ENCODE data around the gene ZSWIM1.
"Not testable (repeated sequence)": the region's sequence is repeated elsewhere in the genome, so short reads cannot be mapped to it uniquely, and the experiment has no call there.

The ZSWIM1 gene

DNA sequence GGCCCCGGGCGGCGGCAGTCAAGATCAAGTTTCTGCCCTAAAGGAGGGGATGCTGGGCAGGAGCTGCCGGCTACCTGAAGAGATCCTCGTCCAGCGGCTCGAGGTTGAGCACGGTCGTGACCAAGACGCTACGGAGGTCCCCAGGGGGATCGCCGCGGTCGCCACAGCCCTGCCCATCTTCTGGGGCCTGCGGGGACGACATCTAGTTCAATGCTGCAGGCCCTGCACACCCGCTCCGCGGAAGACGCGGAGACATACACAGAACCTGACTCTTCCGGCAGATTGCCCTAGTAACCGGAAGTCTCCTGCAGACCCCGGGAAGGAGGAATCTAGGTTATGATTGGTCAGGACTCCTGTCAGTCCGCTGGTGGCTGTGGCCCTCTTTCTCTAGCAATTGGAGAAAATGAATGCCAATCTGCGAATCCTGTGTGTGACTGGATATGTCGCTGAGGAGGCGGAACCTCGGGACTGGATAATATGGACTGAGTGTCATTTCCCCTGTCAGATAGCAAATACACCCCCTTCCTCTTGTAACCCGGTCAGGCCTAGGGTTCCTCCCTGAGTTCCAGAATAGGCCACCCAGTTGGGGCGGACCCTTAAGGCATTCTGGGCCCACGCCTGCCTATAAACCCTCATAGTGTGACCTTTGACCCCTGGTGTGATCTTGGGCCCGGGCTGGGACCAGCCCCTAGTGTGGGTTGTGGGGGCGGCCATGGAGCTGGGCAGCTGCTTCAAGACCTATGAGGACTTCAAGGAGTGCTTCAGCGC, 23.7 kb upstream of the ZSWIM1 start, which contains the start of the genes ACOT8 and ZSWIM3:
ACOT8 (minus strand) TSS at position 279 of the 768 bp plus-strand sequence; CDS start at position 202, 77 bp downstream.
ZSWIM3 (plus strand) TSS at position 501 of the 768 bp plus-strand sequence; CDS start at position 713, 212 bp downstream.
- DNase-seq, result peak; percentile 99

DNA sequence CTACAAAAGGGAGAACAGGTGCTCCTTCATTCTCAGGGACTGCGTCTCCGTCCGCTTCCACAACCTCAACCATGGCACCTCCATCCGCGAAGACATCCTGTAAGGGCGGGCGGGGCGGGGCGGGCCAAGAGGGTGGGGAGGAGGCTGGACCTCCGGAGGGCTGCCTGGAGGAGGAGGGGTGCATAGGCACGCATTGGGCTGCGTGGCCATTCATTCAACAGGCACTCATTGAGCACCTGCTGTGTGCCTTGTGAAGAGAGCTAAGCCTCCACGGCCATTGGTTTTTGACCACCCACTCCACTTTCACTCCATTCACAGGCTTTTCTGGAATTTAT, 23.2 kb upstream of the ZSWIM1 start:
- peak; percentile 26 to 57 for DNase-seq

- DNase-seq, result no peak
Observed at GRCh38 chr20:45859916-45860315, 21.1 kb upstream of the ZSWIM1 start.

DNA sequence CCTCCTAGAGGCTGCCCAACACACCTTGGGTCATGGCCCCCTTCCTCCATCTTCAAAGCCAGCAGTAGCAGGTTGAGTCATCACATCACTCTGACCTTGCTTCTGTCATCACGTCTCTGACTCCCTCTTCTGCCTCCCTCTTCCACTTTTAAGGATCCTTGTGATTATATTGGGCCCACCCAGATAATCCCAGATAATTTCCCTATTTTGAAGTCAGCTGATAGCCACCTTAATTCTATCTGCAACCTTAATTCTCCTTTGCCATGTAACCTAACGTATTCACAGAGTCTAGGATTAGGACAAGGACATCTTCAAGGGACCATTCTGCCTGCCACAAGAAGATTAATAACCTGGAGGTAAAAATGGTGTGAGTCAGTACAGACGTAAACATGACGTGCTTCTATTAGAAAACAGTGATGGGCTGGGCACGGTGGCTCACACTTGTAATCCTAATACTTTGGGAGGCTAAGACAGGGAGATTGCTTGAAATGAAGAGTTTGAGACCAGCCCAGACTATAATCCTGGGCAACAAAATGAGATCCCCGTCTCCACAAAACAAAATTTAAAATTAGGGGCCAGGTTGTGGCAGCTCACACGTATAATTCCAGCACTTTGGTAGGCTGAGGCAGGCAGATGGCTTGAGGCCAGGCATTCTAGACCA, 20.3 kb upstream of the ZSWIM1 start:
- DNase-seq, result peak; percentile 33 to 45

GRCh38 chr20:45861221-45862075, 19.6 kb upstream of the ZSWIM1 start:
- peak; percentile 53 to 61 for DNase-seq

DNA sequence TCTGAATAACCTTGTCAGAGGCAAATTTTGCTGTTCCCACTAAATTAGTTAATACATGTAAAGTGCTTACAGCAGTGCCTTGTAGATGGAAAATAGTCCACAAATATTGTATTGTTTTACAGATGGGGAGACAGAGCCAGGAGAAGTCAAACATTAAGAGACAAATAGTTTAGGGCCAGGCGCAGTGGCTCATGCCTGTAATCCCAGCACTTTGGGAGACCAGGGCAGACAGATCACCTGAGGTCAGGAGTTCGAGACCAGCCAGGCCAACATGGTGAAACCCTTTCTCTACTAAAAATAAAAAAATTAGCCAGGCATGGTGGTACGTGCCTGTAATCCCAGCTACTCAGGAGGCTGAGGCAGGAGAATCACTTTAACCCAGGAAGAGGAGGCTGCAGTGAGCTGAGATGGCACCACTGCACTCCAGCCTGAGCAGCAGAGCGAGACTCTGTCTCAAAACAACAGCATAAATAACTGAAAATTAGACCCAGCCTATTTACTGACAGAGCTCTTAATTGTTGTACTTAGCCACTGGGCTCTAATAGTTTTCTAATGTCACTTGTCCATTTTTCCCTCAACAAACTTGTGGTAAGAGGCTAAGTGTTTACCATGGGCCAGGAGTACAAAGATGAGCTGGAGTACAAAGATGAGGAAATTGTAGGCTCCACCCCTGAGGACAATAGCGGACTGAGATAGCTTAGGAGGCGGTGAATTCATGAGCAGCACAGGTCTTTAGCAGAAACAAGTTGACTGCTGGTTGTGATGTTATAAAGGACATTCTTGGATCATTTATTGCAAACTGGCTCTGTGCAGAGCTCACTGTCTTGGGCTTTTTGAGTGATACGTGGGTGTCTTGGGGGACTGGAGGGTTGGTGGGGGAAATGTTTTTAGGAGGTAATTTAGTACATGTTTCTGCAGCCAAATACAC, 17.2 kb upstream of the ZSWIM1 start:
- no peak for DNase-seq

DNA sequence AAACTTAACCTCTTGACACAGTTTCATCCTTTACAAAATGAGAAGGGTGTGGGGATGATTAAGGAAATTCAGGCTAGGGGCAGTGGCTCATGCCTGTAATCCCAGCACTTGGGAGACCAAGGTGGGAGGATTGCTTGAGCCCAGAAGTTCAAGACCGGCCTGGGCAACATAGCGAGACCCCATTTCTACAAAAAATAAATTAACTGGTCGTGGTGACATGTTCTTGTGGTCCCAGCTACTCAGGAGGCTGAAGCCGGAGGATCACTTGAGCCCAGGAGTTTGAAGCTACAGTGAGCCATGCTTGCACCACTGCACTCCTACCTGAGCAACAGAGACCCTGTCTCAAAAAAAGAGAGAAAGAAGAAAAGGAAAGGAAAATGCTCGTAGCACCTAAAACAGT, 14.6 kb upstream of the ZSWIM1 start:
- DNase-seq, result no peak

- no peak for DNase-seq
Observed at GRCh38 chr20:45867136-45867818, 13.8 kb upstream of the ZSWIM1 start.

- DNase-seq, result no peak
Observed at GRCh38 chr20:45867819-45868176, 13.2 kb upstream of the ZSWIM1 start.

DNA sequence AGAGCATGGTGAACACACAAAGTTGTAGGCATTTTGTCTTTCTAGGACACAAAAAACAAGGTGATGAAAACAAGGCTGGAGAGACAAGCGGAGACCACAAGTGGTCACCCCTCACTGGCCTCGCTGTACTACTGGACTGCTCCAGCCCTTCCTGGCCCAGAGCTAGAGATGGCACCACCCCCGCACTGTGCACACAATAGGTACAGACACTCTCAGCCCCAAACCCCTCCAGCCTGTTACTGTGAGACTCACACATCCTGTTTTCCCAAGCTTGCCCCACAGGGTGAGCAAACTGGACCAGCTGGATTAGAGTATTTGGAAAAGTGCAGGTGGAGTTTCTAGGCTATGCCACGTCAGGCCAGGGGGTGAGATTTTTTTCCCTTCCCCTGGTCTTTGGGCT, 8.4 kb upstream of the ZSWIM1 start:
- no peak for DNase-seq

GRCh38 chr20:45873409-45874103, 7.5 kb upstream of the ZSWIM1 start:
- DNase-seq, result no peak

GRCh38 chr20:45874104-45874481, 6.9 kb upstream of the ZSWIM1 start:
- not testable (repeated sequence) for DNase-seq

- no peak for DNase-seq
Observed at GRCh38 chr20:45874576-45874975, 6.5 kb upstream of the ZSWIM1 start.

- DNase-seq, result no peak
Observed at GRCh38 chr20:45878076-45878761, 2.8 kb upstream of the ZSWIM1 start.

GRCh38 chr20:45882469-45883099, 1.6 kb downstream of the ZSWIM1 start:
- DNase-seq, result no peak

GRCh38 chr20:45883100-45883469, 2.1 kb downstream of the ZSWIM1 start:
- no peak for DNase-seq

GRCh38 chr20:45886590-45887345, 5.7 kb downstream of the ZSWIM1 start:
- no peak for DNase-seq

- no peak for DNase-seq
Observed at GRCh38 chr20:45887346-45887715, 6.3 kb downstream of the ZSWIM1 start, which contains the start of gene SPATA25. Gene SPATA25, minus strand, starts transcription at chr20:45887622. Its CDS starts 32 bp downstream, at chr20:45887590.

- DNase-seq, result no peak
Observed at GRCh38 chr20:45888681-45889080, 7.7 kb downstream of the ZSWIM1 start.
